MCF 10A (cell line): ENCODE measurements around the gene EVC2. TPM values are rescaled to one million over a fixed set of nuclear protein-coding genes. Genes with fewer than 3 reads are reported as not detected.

Source experiments
- BruUV-seq: library from RNA; stranded (reverse); fragments of 400-500 nt; replicated peaks from 2 replicates; lab custom pipeline; 2021; lab: Mats Ljungman, UMichigan
- CTCF ChIA-PET: fragments of 300-600 bp; sonication (Branson Sonifier 250); formaldehyde crosslinking; extraction: SDS; loops from one replicate; lab custom pipeline; 2021; ENCODE audit warnings: antibody characterized with exemption, inconsistent platforms; lab: Yijun Ruan, JAX
- POLR2A ChIA-PET: fragments of 300-600, 350-650 bp; sonication (Branson Sonifier 250); formaldehyde crosslinking; extraction: SDS; loops from one replicate; lab custom pipeline; 2020; ENCODE audit warnings: antibody characterized with exemption, inconsistent platforms; lab: Yijun Ruan, JAX
- DNase-seq: peaks from one replicate; pipeline ENCODE4 v3.0.0-alpha.2; 2018; ENCODE audit not compliant: unreplicated experiment
- H3K27ac Mint-ChIP-seq: one replicate; pipeline ENCODE4 v1.8.0; 2022; ENCODE audit warnings: mild to moderate bottlenecking, low read depth, mixed read lengths; ENCODE audit not compliant: unreplicated experiment
- H3K27me3 Mint-ChIP-seq: one replicate; pipeline ENCODE4 v1.8.0; 2022; ENCODE audit warnings: mixed read lengths; ENCODE audit not compliant: insufficient read depth, unreplicated experiment
- H3K36me3 Mint-ChIP-seq: one replicate; pipeline ENCODE4 v1.8.0; 2022; ENCODE audit warnings: mild to moderate bottlenecking, moderate library complexity, mixed read lengths; ENCODE audit not compliant: insufficient read depth, unreplicated experiment
- H3K4me1 Mint-ChIP-seq: one replicate; pipeline ENCODE4 v1.8.0; 2022; ENCODE audit warnings: mixed read lengths; ENCODE audit not compliant: insufficient read depth, unreplicated experiment
- H3K4me3 Mint-ChIP-seq: one replicate; pipeline ENCODE4 v1.8.0; 2022; ENCODE audit warnings: mild to moderate bottlenecking, moderate library complexity, mixed read lengths; ENCODE audit not compliant: unreplicated experiment
- H3K9me3 Mint-ChIP-seq: one replicate; pipeline ENCODE4 v1.8.0; 2022; ENCODE audit warnings: mixed read lengths; ENCODE audit not compliant: unreplicated experiment
- intact Hi-C: fragments of 100-400 bp; cut with micrococcal nuclease; formaldehyde crosslinking; loops from 2 replicates; pipeline ENCODE4 v1.14.1; 2022
- total RNA-seq: library from RNA; stranded (reverse); gene quantifications from 2 replicates; pipeline ENCODE4 v1.2.3, GENCODE V29; 2022
- TF ChIP-seq, protein P1 (sequence below): fragments of 200-600 bp; IDR thresholded peaks from one replicate; pipeline ENCODE4 v1.8.0; 2022; ENCODE audit warnings: antibody characterized with exemption, mild to moderate bottlenecking; ENCODE audit not compliant: unreplicated experiment

Gene EVC2
- total RNA-seq, 1 experiment from 2014 or later: 5.5 TPM

DNA sequence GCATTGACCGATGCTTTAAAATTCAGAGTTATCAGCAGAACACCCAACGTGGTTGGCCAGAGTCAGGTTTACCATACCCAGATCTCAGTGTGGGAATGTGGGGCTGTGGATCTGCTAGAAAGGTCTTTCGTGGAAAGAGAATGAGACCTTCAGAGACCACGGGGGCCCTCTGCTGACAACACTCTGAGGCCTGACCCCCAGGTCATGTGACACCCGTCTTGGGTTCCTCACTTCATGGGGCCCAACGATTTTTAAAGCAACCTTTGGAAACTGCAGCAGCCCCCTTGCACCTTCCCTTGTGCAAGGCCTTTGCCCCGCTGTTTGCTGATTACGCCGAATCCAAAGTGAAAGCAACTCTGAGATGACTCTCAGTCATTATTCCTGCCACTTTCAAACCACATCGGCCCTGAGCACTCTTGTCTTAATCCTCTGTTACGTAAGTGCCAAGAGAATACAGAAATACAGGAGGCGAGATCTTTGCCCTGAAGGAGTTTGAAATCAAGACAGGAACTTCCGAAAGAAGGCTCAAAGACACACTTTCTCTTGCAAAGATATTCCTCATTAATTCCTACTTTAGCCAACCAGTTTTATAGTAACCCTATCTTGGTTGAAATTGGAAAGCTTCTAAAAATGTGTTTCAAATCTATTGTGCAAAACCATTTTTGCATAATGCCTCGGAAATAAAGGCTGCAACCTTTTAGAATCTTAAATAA, 88.3 kb downstream of the EVC2 start:
- TF ChIP-seq, protein P1, sequence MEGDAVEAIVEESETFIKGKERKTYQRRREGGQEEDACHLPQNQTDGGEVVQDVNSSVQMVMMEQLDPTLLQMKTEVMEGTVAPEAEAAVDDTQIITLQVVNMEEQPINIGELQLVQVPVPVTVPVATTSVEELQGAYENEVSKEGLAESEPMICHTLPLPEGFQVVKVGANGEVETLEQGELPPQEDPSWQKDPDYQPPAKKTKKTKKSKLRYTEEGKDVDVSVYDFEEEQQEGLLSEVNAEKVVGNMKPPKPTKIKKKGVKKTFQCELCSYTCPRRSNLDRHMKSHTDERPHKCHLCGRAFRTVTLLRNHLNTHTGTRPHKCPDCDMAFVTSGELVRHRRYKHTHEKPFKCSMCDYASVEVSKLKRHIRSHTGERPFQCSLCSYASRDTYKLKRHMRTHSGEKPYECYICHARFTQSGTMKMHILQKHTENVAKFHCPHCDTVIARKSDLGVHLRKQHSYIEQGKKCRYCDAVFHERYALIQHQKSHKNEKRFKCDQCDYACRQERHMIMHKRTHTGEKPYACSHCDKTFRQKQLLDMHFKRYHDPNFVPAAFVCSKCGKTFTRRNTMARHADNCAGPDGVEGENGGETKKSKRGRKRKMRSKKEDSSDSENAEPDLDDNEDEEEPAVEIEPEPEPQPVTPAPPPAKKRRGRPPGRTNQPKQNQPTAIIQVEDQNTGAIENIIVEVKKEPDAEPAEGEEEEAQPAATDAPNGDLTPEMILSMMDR: no peak
- H3K4me1 Mint-ChIP-seq: no peaks in the 10 kb centered on the region
- H3K4me3 Mint-ChIP-seq: no peak overlapping the region
- H3K36me3 Mint-ChIP-seq: peaks cover 15% of the 10 kb centered on the region
- intact Hi-C loops: no loop called here
- no peaks in the 10 kb centered on the region for H3K27me3 Mint-ChIP-seq
- H3K27ac Mint-ChIP-seq: no peak overlapping the region
- ChIA-PET POLR2A (no interaction called here), CTCF (interaction anchor here (0.5 kb wide), 1 partner anchor 94 kb away, joined by 5 read pairs; no protein-coding TSS in a partner anchor)
- no TSS peak for BruUV-seq
- no peak for DNase-seq
- H3K9me3 Mint-ChIP-seq: peaks cover under 1% of the 10 kb centered on the region

- H3K27ac Mint-ChIP-seq: no peak overlapping the region
- peaks cover 19% of the 10 kb centered on the region for H3K36me3 Mint-ChIP-seq
- no peak overlapping the region for H3K4me3 Mint-ChIP-seq
- intact Hi-C loops: no loop called here
- ChIA-PET POLR2A (interaction anchor here (0.6 kb wide), 1 partner anchor 155 kb away, joined by 3 read pairs; no protein-coding TSS in a partner anchor), CTCF (interaction anchor here (0.6 kb wide), 1 partner anchor 1929 kb away, joined by 3 read pairs; no protein-coding TSS in a partner anchor)
- H3K27me3 Mint-ChIP-seq: no peaks in the 10 kb centered on the region
- H3K9me3 Mint-ChIP-seq: no peaks in the 10 kb centered on the region
- BruUV-seq: no TSS peak
- TF ChIP-seq, protein P1: no peak
- no peaks in the 10 kb centered on the region for H3K4me1 Mint-ChIP-seq
- no peak for DNase-seq
Measured at GRCh38 chr4:5618051-5618960, 90.1 kb downstream of the EVC2 start.

- intact Hi-C loops: no loop called here
- Mint-ChIP-seq H3K27me3 (no peaks in the 10 kb centered on the region), H3K4me1 (no peaks in the 10 kb centered on the region), H3K27ac (no peak overlapping the region), H3K36me3 (peaks cover 22% of the 10 kb centered on the region), H3K9me3 (no peaks in the 10 kb centered on the region), H3K4me3 (no peak overlapping the region)
- TF ChIP-seq, protein P1: no peak
- no TSS peak for BruUV-seq
- no peak for DNase-seq
- ChIA-PET CTCF (no interaction called here), POLR2A (no interaction called here)
Measured at GRCh38 chr4:5616331-5616950, 91.9 kb downstream of the EVC2 start.
